Gastroesophageal sphincter (tissue), 3 donors: Measurements from ENCODE around the gene TMEM40.

Source experiments
- EP300 ChIP-seq: sonication (generic); formaldehyde crosslinking; IDR thresholded peaks from one replicate; pipeline ENCODE4 v1.6.1; 2017; ENCODE audit warnings: antibody characterized with exemption, mild to moderate bottlenecking
- TF ChIP-seq, protein P1 (sequence below), 4 experiments: fragments of 200-600 bp in 2 of 4; fragments of 450-650 bp in 2 of 4; sonication (generic) in 1 of 4; IDR thresholded peaks; one replicate each; pipeline ENCODE4 v1.5.1; 2017 to 2019; ENCODE audit warnings: antibody characterized with exemption in 4 of 4, mild to moderate bottlenecking in 2 of 4, moderate library complexity in 2 of 4

DNA sequence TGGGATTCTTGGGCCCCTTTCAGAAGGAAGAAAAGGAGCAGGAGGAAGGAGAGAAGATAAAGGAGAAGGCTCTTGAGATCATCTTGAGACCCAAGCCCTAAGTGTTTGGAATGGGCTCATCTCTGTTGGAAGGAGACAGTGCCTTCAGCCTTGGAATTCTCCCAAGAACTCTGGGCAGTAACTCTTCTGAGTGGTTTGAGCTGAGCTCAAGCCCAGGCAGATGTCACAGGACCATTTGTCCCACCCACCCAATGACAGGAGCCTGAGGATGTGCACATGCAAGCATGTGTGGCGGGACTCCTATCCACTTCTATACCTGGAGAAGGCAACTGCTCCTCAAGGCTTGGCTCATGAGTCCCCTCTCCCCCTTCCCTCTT lies 14.6 kb upstream of the TMEM40 start:
- TF ChIP-seq, protein P1, sequence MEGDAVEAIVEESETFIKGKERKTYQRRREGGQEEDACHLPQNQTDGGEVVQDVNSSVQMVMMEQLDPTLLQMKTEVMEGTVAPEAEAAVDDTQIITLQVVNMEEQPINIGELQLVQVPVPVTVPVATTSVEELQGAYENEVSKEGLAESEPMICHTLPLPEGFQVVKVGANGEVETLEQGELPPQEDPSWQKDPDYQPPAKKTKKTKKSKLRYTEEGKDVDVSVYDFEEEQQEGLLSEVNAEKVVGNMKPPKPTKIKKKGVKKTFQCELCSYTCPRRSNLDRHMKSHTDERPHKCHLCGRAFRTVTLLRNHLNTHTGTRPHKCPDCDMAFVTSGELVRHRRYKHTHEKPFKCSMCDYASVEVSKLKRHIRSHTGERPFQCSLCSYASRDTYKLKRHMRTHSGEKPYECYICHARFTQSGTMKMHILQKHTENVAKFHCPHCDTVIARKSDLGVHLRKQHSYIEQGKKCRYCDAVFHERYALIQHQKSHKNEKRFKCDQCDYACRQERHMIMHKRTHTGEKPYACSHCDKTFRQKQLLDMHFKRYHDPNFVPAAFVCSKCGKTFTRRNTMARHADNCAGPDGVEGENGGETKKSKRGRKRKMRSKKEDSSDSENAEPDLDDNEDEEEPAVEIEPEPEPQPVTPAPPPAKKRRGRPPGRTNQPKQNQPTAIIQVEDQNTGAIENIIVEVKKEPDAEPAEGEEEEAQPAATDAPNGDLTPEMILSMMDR (IDR thresholded peaks at IDR 0.05): no peak
- TF ChIP-seq EP300: no peak
